ENCODE measurements around the gene TTI1. TPM values are rescaled to one million over a fixed set of nuclear protein-coding genes. Genes with fewer than 3 reads are reported as not detected.

TTI1 gene
- total RNA-seq, 1 donor from 2014 or later, result 43.8 TPM

DNA sequence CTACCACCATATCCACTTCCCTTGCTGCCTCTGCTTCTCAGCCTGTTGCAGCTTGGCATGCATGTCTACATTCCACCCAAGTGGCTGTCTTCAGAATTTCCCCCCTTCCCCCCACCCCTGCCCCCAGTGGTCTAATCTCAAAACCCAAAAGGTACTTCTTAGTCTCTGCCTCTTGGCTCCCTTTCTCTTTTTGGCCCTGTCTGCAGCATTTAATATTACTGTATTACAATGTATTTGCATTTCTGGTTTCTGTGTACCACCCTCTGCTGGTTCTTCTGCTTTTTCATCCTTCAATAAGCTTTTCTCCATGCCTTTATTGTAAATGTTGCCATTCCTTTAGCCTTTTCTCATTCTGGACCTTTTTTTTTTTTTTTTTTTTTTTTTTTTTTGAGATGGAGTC is 43.3 kb upstream of the TTI1 start:
- Mint-ChIP-seq H3K9me3 (peaks cover 7% of the 10 kb centered on the region), H3K27me3 (no peaks in the 10 kb centered on the region), H3K27ac (no peak overlapping the region), H3K4me1 (ENCODE audit: unreplicated experiment) (peaks cover 35% of the 10 kb centered on the region), H3K4me3 (no peak overlapping the region), H3K36me3 (peaks cover 64% of the 10 kb centered on the region)
- no peak for TF ChIP-seq CTCF (conservative IDR thresholded peaks at IDR 0.05)
- no peak for DNase-seq (ENCODE audit: extremely low spot score, unreplicated experiment)

DNA sequence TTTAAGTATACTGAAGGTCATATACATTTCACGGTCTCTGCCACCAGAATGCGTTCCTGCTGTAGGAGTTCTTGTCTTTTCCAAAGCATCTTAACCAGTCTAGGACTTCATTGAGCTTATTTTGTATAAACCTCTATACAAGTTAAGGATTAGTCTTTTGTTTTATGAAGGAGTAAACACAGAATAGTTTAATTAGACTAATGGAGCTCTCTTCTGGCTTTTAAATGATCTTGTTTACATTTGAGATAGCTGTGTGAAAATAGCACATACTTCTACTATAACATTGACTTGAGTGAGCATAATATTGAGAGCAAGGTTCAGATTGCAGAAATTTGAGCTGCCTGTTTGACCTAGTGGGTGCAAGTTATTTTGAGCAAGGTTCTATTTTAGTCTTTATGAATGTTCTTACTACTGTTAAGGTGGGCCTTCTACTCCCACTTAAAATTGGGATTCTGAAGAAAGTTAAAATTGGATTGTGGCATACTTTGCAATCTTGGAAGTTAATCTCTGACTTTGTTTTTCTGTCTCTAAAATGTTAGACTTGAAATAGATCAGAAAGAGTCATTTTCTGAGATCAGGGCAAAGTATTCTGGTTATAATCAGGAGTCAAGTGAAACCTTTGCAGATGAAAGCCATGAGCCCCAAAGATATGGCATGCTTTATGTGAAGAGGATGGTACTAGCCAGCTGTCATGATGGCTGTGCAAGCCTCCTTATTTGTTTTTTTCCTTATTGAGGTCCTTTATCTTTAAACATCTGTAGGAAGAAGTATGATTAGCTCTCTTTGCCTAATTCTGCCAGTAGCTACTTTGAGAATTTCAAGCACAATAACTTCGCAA is 42.1 kb upstream of the TTI1 start:
- H3K27me3 Mint-ChIP-seq, result no peaks in the 10 kb centered on the region
- H3K9me3 Mint-ChIP-seq, result no peaks in the 10 kb centered on the region
- H3K36me3 Mint-ChIP-seq, result peaks cover 65% of the 10 kb centered on the region
- no peak overlapping the region for H3K4me3 Mint-ChIP-seq
- peaks cover 35% of the 10 kb centered on the region for H3K4me1 Mint-ChIP-seq (ENCODE audit: unreplicated experiment)
- no peak for DNase-seq (ENCODE audit: extremely low spot score, unreplicated experiment)
- no peak for TF ChIP-seq CTCF (conservative IDR thresholded peaks at IDR 0.05)
- H3K27ac Mint-ChIP-seq, result peak overlapping the region; percentile 21

- H3K4me1 Mint-ChIP-seq (ENCODE audit: unreplicated experiment), result peaks cover 34% of the 10 kb centered on the region
- TF ChIP-seq CTCF (conservative IDR thresholded peaks at IDR 0.05), result peak; percentile 84
- H3K4me3 Mint-ChIP-seq, result no peak overlapping the region
- H3K36me3 Mint-ChIP-seq, result peaks cover 59% of the 10 kb centered on the region
- no peak for DNase-seq (ENCODE audit: extremely low spot score, unreplicated experiment)
- no peaks in the 10 kb centered on the region for H3K9me3 Mint-ChIP-seq
- H3K27me3 Mint-ChIP-seq, result no peaks in the 10 kb centered on the region
- no peak overlapping the region for H3K27ac Mint-ChIP-seq
These were observed 40.2 kb upstream of the TTI1 start for GRCh38 chr20:38073307-38074071.

DNA sequence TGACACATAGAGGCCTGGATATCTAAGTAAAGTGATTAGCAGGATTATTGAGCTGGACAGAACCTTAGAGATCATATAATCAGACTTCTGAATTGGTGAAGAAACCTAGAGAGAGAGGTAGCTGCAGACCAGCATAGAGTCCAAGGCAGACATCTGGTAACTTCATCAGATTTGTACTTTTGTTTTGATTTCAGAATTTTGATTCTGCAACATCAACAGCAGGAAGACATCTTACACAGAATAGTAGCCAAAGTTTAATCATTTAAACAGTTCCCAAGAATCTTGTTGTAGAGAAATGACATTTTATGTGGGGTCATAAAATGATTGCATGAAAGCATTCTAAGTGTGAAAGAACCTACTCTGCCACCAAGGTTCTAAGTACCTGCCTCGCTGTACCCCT is 39.6 kb upstream of the TTI1 start:
- H3K4me3 Mint-ChIP-seq, result no peak overlapping the region
- H3K27ac Mint-ChIP-seq, result no peak overlapping the region
- peaks cover 29% of the 10 kb centered on the region for H3K4me1 Mint-ChIP-seq (ENCODE audit: unreplicated experiment)
- peaks cover 57% of the 10 kb centered on the region for H3K36me3 Mint-ChIP-seq
- no peak for DNase-seq (ENCODE audit: extremely low spot score, unreplicated experiment)
- TF ChIP-seq CTCF (conservative IDR thresholded peaks at IDR 0.05), result no peak
- no peaks in the 10 kb centered on the region for H3K9me3 Mint-ChIP-seq
- H3K27me3 Mint-ChIP-seq, result no peaks in the 10 kb centered on the region

- Mint-ChIP-seq H3K27ac (peak overlapping the region; percentile 48), H3K27me3 (no peaks in the 10 kb centered on the region), H3K4me3 (no peak overlapping the region), H3K9me3 (no peaks in the 10 kb centered on the region), H3K36me3 (peaks cover 65% of the 10 kb centered on the region), H3K4me1 (ENCODE audit: unreplicated experiment) (peaks cover 6% of the 10 kb centered on the region)
- no peak for TF ChIP-seq CTCF (conservative IDR thresholded peaks at IDR 0.05)
- no peak for DNase-seq (ENCODE audit: extremely low spot score, unreplicated experiment)
These were observed 34.6 kb upstream of the TTI1 start for GRCh38 chr20:38067717-38068365.
